ENCODE data around the gene GIMAP1.

Gene GIMAP1

DNA sequence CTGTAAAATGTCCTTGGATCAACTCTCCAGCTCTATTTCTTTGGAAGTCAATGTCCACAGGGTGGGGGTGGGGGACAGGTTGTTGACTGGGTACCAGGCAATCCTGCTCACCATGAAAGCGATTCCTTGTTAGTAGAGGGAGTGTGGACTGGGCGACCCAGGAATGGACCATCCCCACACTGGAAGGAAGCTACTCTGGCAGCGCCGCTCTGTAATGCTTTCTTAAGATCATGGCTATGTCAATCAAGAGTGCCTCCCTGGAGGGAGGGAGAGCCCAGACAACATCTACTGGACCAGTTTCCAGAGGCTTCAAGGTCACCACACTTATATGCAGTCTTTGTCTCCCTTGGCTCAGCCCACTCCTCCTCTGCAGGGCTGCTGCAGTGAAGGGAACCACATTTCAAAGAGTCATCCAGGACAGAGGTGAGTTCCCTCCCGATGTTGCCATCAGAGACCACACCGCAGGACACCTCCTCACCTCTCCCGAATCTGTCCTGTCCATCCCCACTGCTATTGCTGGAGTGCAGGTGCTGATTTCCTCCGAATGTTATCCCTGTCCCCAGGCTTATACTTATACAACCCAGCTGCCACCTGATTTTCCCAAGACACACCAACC, 27.7 kb downstream of the GIMAP1 start:
- TF ChIP-seq, protein P1, sequence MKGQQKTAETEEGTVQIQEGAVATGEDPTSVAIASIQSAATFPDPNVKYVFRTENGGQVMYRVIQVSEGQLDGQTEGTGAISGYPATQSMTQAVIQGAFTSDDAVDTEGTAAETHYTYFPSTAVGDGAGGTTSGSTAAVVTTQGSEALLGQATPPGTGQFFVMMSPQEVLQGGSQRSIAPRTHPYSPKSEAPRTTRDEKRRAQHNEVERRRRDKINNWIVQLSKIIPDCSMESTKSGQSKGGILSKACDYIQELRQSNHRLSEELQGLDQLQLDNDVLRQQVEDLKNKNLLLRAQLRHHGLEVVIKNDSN (IDR thresholded peaks at IDR 0.05): no peak
- TF ChIP-seq EP300 (IDR thresholded peaks at IDR 0.05; ENCODE audit: borderline replicate concordance): no peak
- TF ChIP-seq TEAD4 (IDR thresholded peaks at IDR 0.05): no peak
- no peak for TF ChIP-seq ZBTB7A (IDR thresholded peaks at IDR 0.05; ENCODE audit: low read depth)
- no peak for TF ChIP-seq TAF1 (IDR thresholded peaks at IDR 0.05; ENCODE audit: low read depth)
- TF ChIP-seq CEBPB (IDR thresholded peaks at IDR 0.05): no peak

GRCh38 chr7:150745086-150745485, 28.7 kb downstream of the GIMAP1 start:
- TF ChIP-seq EP300 (IDR thresholded peaks at IDR 0.05; ENCODE audit: borderline replicate concordance) (no peak), TEAD4 (IDR thresholded peaks at IDR 0.05) (no peak), TCF12 (IDR thresholded peaks at IDR 0.05; ENCODE audit: low read depth) (no peak), CEBPB (IDR thresholded peaks at IDR 0.05) (no peak), TAF1 (IDR thresholded peaks at IDR 0.05; ENCODE audit: low read depth) (no peak)
- TF ChIP-seq, protein P1 (IDR thresholded peaks at IDR 0.05): no peak

DNA sequence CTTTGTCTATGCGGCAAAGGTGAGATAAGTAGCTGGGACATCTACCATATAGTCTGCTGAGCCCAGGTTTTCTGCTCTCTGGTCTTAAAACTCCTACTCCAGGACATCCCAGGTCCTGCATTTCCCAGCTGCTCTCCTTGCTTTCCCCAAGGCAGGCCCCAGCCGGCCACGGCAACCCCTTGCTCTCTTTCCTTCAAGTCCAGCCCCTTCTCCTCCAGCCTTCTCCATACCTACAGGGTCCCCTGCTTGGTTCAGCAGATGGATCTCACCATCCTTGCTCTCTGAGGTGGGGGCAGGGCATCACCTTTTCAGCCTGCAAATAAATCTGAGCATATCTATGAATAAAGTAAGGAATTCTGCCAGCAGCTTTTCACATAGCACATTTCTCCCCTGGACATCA, 29.5 kb downstream of the GIMAP1 start:
- TF ChIP-seq RAD21 (IDR thresholded peaks at IDR 0.05; ENCODE audit: low read depth) (no peak), EP300 (IDR thresholded peaks at IDR 0.05; ENCODE audit: borderline replicate concordance) (no peak), MAX (IDR thresholded peaks at IDR 0.05) (no peak), CEBPB (IDR thresholded peaks at IDR 0.05) (no peak), TEAD4 (IDR thresholded peaks at IDR 0.05) (no peak), REST (IDR thresholded peaks at IDR 0.05; ENCODE audit: low read depth) (no peak), TCF12 (IDR thresholded peaks at IDR 0.05; ENCODE audit: low read depth) (no peak), EGR1 (IDR thresholded peaks at IDR 0.05) (no peak), TAF1 (IDR thresholded peaks at IDR 0.05; ENCODE audit: low read depth) (no peak), YY1 (IDR thresholded peaks at IDR 0.05; ENCODE audit: low read depth) (no peak), CREB1 (IDR thresholded peaks at IDR 0.05; ENCODE audit: low read depth) (no peak), FOXM1 (IDR thresholded peaks at IDR 0.05; ENCODE audit: borderline replicate concordance, low read depth) (no peak), NFIC (IDR thresholded peaks at IDR 0.05) (no peak)
- TF ChIP-seq, protein P1 (IDR thresholded peaks at IDR 0.05): no peak

DNA sequence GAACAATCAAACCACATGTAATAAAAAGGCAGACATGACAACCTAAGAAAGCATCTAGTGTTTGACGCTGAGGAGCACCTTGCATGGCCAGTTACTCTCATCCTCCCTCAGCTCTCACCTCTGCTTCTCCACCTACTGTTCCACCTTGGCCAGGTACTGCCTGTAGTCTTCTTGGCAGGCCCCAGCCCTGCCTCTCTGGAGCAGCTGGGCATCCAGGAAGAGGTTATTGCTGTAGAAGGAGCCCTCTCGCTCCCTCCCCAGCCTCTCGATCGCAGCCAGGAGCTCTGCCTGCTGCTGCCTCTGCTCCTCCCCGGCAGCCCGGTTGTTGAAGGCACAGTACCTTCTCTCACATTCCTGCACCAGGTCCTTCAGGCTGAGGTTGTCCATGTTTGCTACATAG, 30.5 kb downstream of the GIMAP1 start:
- TF ChIP-seq, protein P1 (IDR thresholded peaks at IDR 0.05): no peak
- no peak for TF ChIP-seq YY1 (IDR thresholded peaks at IDR 0.05; ENCODE audit: low read depth)
- TF ChIP-seq CEBPB (IDR thresholded peaks at IDR 0.05): no peak
- TF ChIP-seq EGR1 (IDR thresholded peaks at IDR 0.05): no peak
- no peak for TF ChIP-seq CREB1 (IDR thresholded peaks at IDR 0.05; ENCODE audit: low read depth)
- TF ChIP-seq RAD21 (IDR thresholded peaks at IDR 0.05; ENCODE audit: low read depth): no peak

DNA sequence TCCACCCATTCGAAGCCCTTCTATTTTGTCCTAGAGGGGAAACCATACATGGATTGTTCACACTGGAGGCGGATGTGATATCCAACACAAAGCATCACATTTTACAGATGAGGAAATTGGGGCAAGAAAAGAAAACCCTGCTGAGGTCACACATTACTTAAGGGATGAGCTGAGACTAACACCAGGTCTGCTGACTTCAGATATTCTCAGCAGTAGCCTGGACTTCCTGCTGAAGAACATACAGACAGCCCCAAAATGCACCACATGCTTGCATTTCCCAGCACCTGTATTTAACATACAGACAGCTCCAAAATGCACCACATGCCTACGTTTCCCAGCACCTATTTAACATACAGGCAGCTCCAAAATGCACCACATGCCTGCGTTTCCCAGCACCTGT, 32.0 kb downstream of the GIMAP1 start:
- no peak for TF ChIP-seq REST (IDR thresholded peaks at IDR 0.05; ENCODE audit: low read depth)
- TF ChIP-seq EGR1 (IDR thresholded peaks at IDR 0.05): no peak
- no peak for TF ChIP-seq TCF12 (IDR thresholded peaks at IDR 0.05; ENCODE audit: low read depth)
- TF ChIP-seq, protein P1 (IDR thresholded peaks at IDR 0.05): no peak
- no peak for TF ChIP-seq NFIC (IDR thresholded peaks at IDR 0.05)
- no peak for TF ChIP-seq TEAD4 (IDR thresholded peaks at IDR 0.05)
- TF ChIP-seq RAD21 (IDR thresholded peaks at IDR 0.05; ENCODE audit: low read depth): no peak
